ENCODE measurements around the gene USP5. TPM values are rescaled to one million over a fixed set of nuclear protein-coding genes. Genes with fewer than 3 reads are reported as not detected.

The USP5 gene
- total and polyA plus RNA-seq, 2 of the 8 experiments (the other 6 are each of a cell fraction or from before 2014, with no cell fraction given), result 66.5 to 148 TPM

- Histone ChIP-seq H3K56ac (replicated peaks; ENCODE audit: insufficient read length, low read depth, low read length) (no peak overlapping the region), H2AFZ (ENCODE audit: low read length) (no peak overlapping the region), H2BK15ac (ENCODE audit: low read length) (no peak overlapping the region), H3K79me2 (ENCODE audit: control insufficient read depth in 1 of 2, insufficient read depth in 2 of 2, low read length in 2 of 2) (no peaks in the 10 kb centered on the region), H2BK12ac (ENCODE audit: low read depth, low read length) (no peak overlapping the region), H3K9ac (replicated peaks in 1 of 4; ENCODE audit: extremely low read depth in 1 of 4, low read depth in 3 of 4, low read length in 3 of 4) (no peak overlapping the region), H2AK5ac (ENCODE audit: low read depth, low read length) (no peak overlapping the region), H4K20me1 (replicated peaks in 1 of 2; ENCODE audit: control insufficient read depth in 1 of 2, insufficient read depth in 2 of 2, low read length in 2 of 2) (peaks cover 7 to 8% of the 10 kb centered on the region in 2 experiments), H3K23ac (ENCODE audit: insufficient read length) (no peak overlapping the region), H4K91ac (replicated peaks; ENCODE audit: insufficient read length, low read length) (no peak overlapping the region), H2BK20ac (ENCODE audit: low read length) (no peak overlapping the region), H4K8ac (ENCODE audit: extremely low read depth, insufficient read depth, low read length) (no peak overlapping the region), H3K36me3 (ENCODE audit: control insufficient read depth in 2 of 4, insufficient read depth in 4 of 4, low read length in 3 of 4) (peaks cover 20 to 58% (median 42%) of the 10 kb centered on the region in 4 experiments), H3K27ac (ENCODE audit: low read depth, low read length) (no peak overlapping the region), H3K18ac (ENCODE audit: extremely low read depth, low read length) (no peak overlapping the region), H2BK120ac (replicated peaks; ENCODE audit: low read depth, low read length) (no peak overlapping the region), H3K23me2 (ENCODE audit: low read depth, low read length) (no peaks in the 10 kb centered on the region), H3K79me1 (ENCODE audit: low read depth, low read length) (no peaks in the 10 kb centered on the region), H3K9me3 (ENCODE audit: insufficient read depth in 2 of 2, low read depth in 1 of 2, low read length in 1 of 2) (no peaks in the 10 kb centered on the region), H3K4me1 (replicated peaks in 1 of 4; ENCODE audit: control insufficient read depth in 3 of 4, insufficient read depth in 4 of 4, low read length in 3 of 4) (peaks cover 0 to 3% (median 2%) of the 10 kb centered on the region in 4 experiments; a peak in 1 of 7 replicates), H2BK5ac (ENCODE audit: low read depth, low read length) (no peak overlapping the region), H3K4me3 (ENCODE audit: extremely low read depth in 1 of 4, insufficient read depth in 2 of 4, low read depth in 3 of 4, low read length in 4 of 4) (no peak overlapping the region), H3K14ac (ENCODE audit: insufficient read length) (no peak overlapping the region), H3K4ac (replicated peaks; ENCODE audit: insufficient read length, low read depth, low read length) (no peak overlapping the region), H3K27me3 (replicated peaks in 1 of 4; ENCODE audit: control insufficient read depth in 3 of 4, extremely low read depth in 1 of 4, insufficient read depth in 3 of 4, low read length in 3 of 4) (no peaks in the 10 kb centered on the region), H3K4me2 (ENCODE audit: insufficient read depth in 1 of 2, low read depth in 2 of 2, low read length in 2 of 2) (no peak overlapping the region), H4K5ac (ENCODE audit: insufficient read length, low read depth, low read length) (no peak overlapping the region)
- DNase-seq (ENCODE audit: low read depth in 1 of 2, low spot score in 2 of 2) (no peak), FAIRE-seq (no peak)
- ChIA-PET CTCF (ENCODE audit: partially characterized antibody) (interaction anchor here (0.5 to 23.7 kb wide), 11 partner anchors 7 to 375 kb away, joined by 3 to 532 read pairs (median 5); partner anchors contain the start of genes CD4, CDCA3, GNB3 and GPR162), POLR2A (ENCODE audit: partially characterized antibody) (interaction anchor here (0.6 to 27.1 kb wide), 9 partner anchors 5 to 121 kb away, joined by 3 to 588 read pairs (median 8); partner anchors contain the start of genes C12orf57, CDCA3, GNB3 and GPR162)
- 80% methylated on average over 1 of the region's 1 CpG; no CpG with 5 or more reads in 1 of the 2 experiments for WGBS, 2 experiments (ENCODE audit: extremely low coverage in 1 of 2, insufficient coverage in 1 of 2, insufficient read length in 1 of 2, insufficient replicate concordance in 2 of 2, low coverage in 1 of 2, low lambda C conversion rate in 2 of 2, missing lambda C conversion rate in 1 of 2)
- TF ChIP-seq RXRA (IDR thresholded peaks at IDR 0.05; ENCODE audit: insufficient read depth, low read depth, low read length), result no peak
- no peak for TF ChIP-seq NANOG (IDR thresholded peaks at IDR 0.05; ENCODE audit: insufficient read depth, low read depth, low read length, poor library complexity, severe bottlenecking)
- TF ChIP-seq PHF8 (conservative IDR thresholded peaks at IDR 0.05; ENCODE audit: low read depth, low read length), result no peak
- no peak for TF ChIP-seq KDM5A (IDR thresholded peaks at IDR 0.05; ENCODE audit: low read length)
- TF ChIP-seq RFX5 (IDR thresholded peaks at IDR 0.05; ENCODE audit: borderline replicate concordance, low read depth, low read length), result no peak
- no peak for TF ChIP-seq USF2 (IDR thresholded peaks at IDR 0.05; ENCODE audit: low read length)
- TF ChIP-seq TAF7 (optimal IDR thresholded peaks at IDR 0.05; ENCODE audit: borderline replicate concordance, low read depth, low read length), result no peak
- TF ChIP-seq BACH1 (IDR thresholded peaks at IDR 0.05; ENCODE audit: low read length), result no peak
- no peak for TF ChIP-seq BCL11A (IDR thresholded peaks at IDR 0.05; ENCODE audit: low read depth in 2 of 2, low read length in 2 of 2)
- no peak for TF ChIP-seq EGR1 (IDR thresholded peaks at IDR 0.05; ENCODE audit: borderline replicate concordance, low read depth, low read length)
- TF ChIP-seq SIN3A (conservative IDR thresholded peaks at IDR 0.05 in 1 of 2, IDR thresholded peaks at IDR 0.05 in 1 of 2; ENCODE audit: low read depth in 1 of 2, low read length in 2 of 2), result no peak
- TF ChIP-seq JUND (IDR thresholded peaks at IDR 0.05; ENCODE audit: low read length), result no peak
These were observed 11.6 kb upstream of the USP5 start for GRCh38 chr12:6840330-6840729.

Measured in H1 (cell line).